Urinary bladder (tissue), 4 donors: ENCODE measurements around the gene ZNF70. TPM values are rescaled to one million over a fixed set of nuclear protein-coding genes. Genes with fewer than 3 reads are reported as not detected.

Experiments used
- DNase-seq: peaks from one replicate; pipeline ENCODE4 v3.0.0-alpha.2; 2015; ENCODE audit errors: extremely low spot score
- H3K27ac ChIP-seq: one replicate; pipeline ENCODE4 v1.5.1; 2013; ENCODE audit warnings: low read depth, mild to moderate bottlenecking, moderate library complexity
- H3K36me3 ChIP-seq: one replicate; pipeline ENCODE4 v1.6.1; 2013; ENCODE audit warnings: mild to moderate bottlenecking, moderate library complexity; ENCODE audit not compliant: insufficient read depth
- H3K4me1 ChIP-seq: one replicate; pipeline ENCODE4 v1.6.1; 2013; ENCODE audit warnings: mild to moderate bottlenecking, moderate library complexity; ENCODE audit not compliant: insufficient read depth
- H3K4me3 ChIP-seq: one replicate; pipeline ENCODE4 v1.5.1; 2013; ENCODE audit warnings: low read depth, low read length
- WGBS: extraction: QIAGEN DNeasy Blood & Tissue Kit; methylation state at CpG from one replicate; pipeline ENCODE4 v1.1.7; 2013; 5-methylcytosine and 5-hydroxymethylcytosine counted together
- polyA plus RNA-seq: library from polyadenylated mRNA; stranded (reverse); fragments of 200-250 nt; gene quantifications from one replicate; pipeline ENCODE4 v1.2.3, GENCODE V29; 2013
- total RNA-seq: library from RNA; depleted of rRNA; stranded (reverse); fragments of >200 nt; gene quantifications from one replicate; pipeline ENCODE4 v1.2.3, GENCODE V29; 2014
- donor health status: healthy with polysubstance abuse.
- donor health status: healthy.

The ZNF70 gene
- total and polyA plus RNA-seq, 2 donors = 1.6 to 9.9 TPM

- Histone ChIP-seq H3K4me1 (no peaks in the 10 kb centered on the region), H3K27ac (no peak overlapping the region), H3K36me3 (no peaks in the 10 kb centered on the region), H3K4me3 (no peak overlapping the region)
- 82% methylated on average over 6 of the region's 6 CpGs for WGBS
- no peak for DNase-seq
Measured at GRCh38 chr22:23760056-23760455, 9.1 kb upstream of the ZNF70 start.

GRCh38 chr22:23759566-23759965, 8.7 kb upstream of the ZNF70 start:
- Histone ChIP-seq H3K4me1 (no peaks in the 10 kb centered on the region), H3K36me3 (no peaks in the 10 kb centered on the region), H3K27ac (no peak overlapping the region), H3K4me3 (no peak overlapping the region)
- 89% methylated on average over 4 of the region's 4 CpGs for WGBS
- no peak for DNase-seq

- WGBS = 46% methylated on average over 4 of the region's 4 CpGs
- no peak for DNase-seq
- Histone ChIP-seq H3K36me3 (no peaks in the 10 kb centered on the region), H3K27ac (no peak overlapping the region), H3K4me3 (no peak overlapping the region), H3K4me1 (no peaks in the 10 kb centered on the region)
Measured at GRCh38 chr22:23756891-23757290, 6.0 kb upstream of the ZNF70 start.

- Histone ChIP-seq H3K4me1 (no peaks in the 10 kb centered on the region), H3K36me3 (no peaks in the 10 kb centered on the region), H3K4me3 (no peak overlapping the region), H3K27ac (no peak overlapping the region)
- WGBS = 74% methylated on average over 8 of the region's 8 CpGs
- no peak for DNase-seq
Measured at GRCh38 chr22:23755711-23756110, 4.8 kb upstream of the ZNF70 start.

GRCh38 chr22:23754980-23755636, 4.2 kb upstream of the ZNF70 start:
- H3K4me1 ChIP-seq = no peaks in the 10 kb centered on the region
- 69% methylated on average over 6 of the region's 6 CpGs for WGBS

GRCh38 chr22:23754220-23754919, 3.5 kb upstream of the ZNF70 start, which contains the start of gene VPREB3:
Gene VPREB3, minus strand, starts transcription at chr22:23754425. Its CDS starts 62 bp downstream, at chr22:23754363.
- Histone ChIP-seq H3K4me1 (no peaks in the 10 kb centered on the region), H3K4me3 (no peak within 1 kb of the TSS), H3K36me3 (no peaks in the 10 kb centered on the region), H3K27ac (no peak within 1 kb of the TSS)
- no peak for DNase-seq
- 86% methylated on average over 14 of the region's 14 CpGs for WGBS

More at GRCh38 chr22:23754980-23755636, 4.2 kb upstream of the ZNF70 start:
- no peak overlapping the region for H3K4me3 ChIP-seq
- no peak overlapping the region for H3K27ac ChIP-seq
- no peak for DNase-seq
- H3K36me3 ChIP-seq = no peaks in the 10 kb centered on the region

- WGBS = 71% methylated on average over 2 of the region's 2 CpGs
- Histone ChIP-seq H3K4me3 (no peak overlapping the region), H3K27ac (no peak overlapping the region), H3K36me3 (no peaks in the 10 kb centered on the region), H3K4me1 (no peaks in the 10 kb centered on the region)
- no peak for DNase-seq
Measured at GRCh38 chr22:23753385-23753784, 2.5 kb upstream of the ZNF70 start.

GRCh38 chr22:23752750-23753149, 1.8 kb upstream of the ZNF70 start:
- WGBS = 89% methylated on average over 16 of the region's 16 CpGs

GRCh38 chr22:23752090-23752691, 1.3 kb upstream of the ZNF70 start:
- Histone ChIP-seq H3K4me1 (no peaks in the 10 kb centered on the region), H3K4me3 (no peak overlapping the region), H3K36me3 (no peaks in the 10 kb centered on the region), H3K27ac (no peak overlapping the region)
- 77% methylated on average over 9 of the region's 9 CpGs for WGBS
- DNase-seq = no peak

More at GRCh38 chr22:23752750-23753149, 1.8 kb upstream of the ZNF70 start:
- no peak overlapping the region for H3K4me3 ChIP-seq
- H3K36me3 ChIP-seq = no peaks in the 10 kb centered on the region
- no peak overlapping the region for H3K27ac ChIP-seq
- H3K4me1 ChIP-seq = no peaks in the 10 kb centered on the region
- DNase-seq = no peak

GRCh38 chr22:23751441-23751996, 607 bp upstream of the ZNF70 start:
- Histone ChIP-seq H3K4me3 (peak overlapping the region; percentile 85), H3K4me1 (no peaks in the 10 kb centered on the region), H3K27ac (peak overlapping the region; percentile 84), H3K36me3 (no peaks in the 10 kb centered on the region)
- DNase-seq = no peak
- 15% methylated on average over 22 of the region's 22 CpGs for WGBS

- Histone ChIP-seq H3K27ac (no peak overlapping the region), H3K4me3 (peak overlapping the region; percentile 85), H3K36me3 (no peaks in the 10 kb centered on the region), H3K4me1 (no peaks in the 10 kb centered on the region)
- WGBS = 36% methylated on average over 5 of the region's 5 CpGs
- DNase-seq = no peak
Measured at GRCh38 chr22:23750367-23750713, 572 bp downstream of the ZNF70 start.

- H3K36me3 ChIP-seq = peaks cover 2% of the 10 kb centered on the region
- H3K27ac ChIP-seq = no peak overlapping the region
- H3K4me1 ChIP-seq = no peaks in the 10 kb centered on the region
- H3K4me3 ChIP-seq = no peak overlapping the region
- no peak for DNase-seq
- 62% methylated on average over 12 of the region's 12 CpGs for WGBS
Measured at GRCh38 chr22:23749841-23750301, 1.0 kb downstream of the ZNF70 start.

GRCh38 chr22:23745791-23746190, 5.1 kb downstream of the ZNF70 start:
- peaks cover 5% of the 10 kb centered on the region for H3K36me3 ChIP-seq
- WGBS = 82% methylated on average over 6 of the region's 6 CpGs
- H3K4me3 ChIP-seq = no peak overlapping the region
- no peak overlapping the region for H3K27ac ChIP-seq
- H3K4me1 ChIP-seq = no peaks in the 10 kb centered on the region
- no peak for DNase-seq

- 97% methylated on average over 14 of the region's 14 CpGs for WGBS
- no peak overlapping the region for H3K27ac ChIP-seq
- peaks cover 5% of the 10 kb centered on the region for H3K36me3 ChIP-seq
- H3K4me1 ChIP-seq = no peaks in the 10 kb centered on the region
- H3K4me3 ChIP-seq = no peak overlapping the region
- no peak for DNase-seq
Measured at GRCh38 chr22:23744485-23744884, 6.4 kb downstream of the ZNF70 start.
